AG04449 (cell line): ENCODE results near the gene CPE.

Experiments
- CTCF ChIA-PET: fragments of 350-600 bp; formaldehyde crosslinking; extraction: SDS; loops from one replicate; lab custom pipeline; 2021; ENCODE audit warnings: antibody characterized with exemption; lab: Yijun Ruan, JAX
- POLR2A ChIA-PET: fragments of 400-600, 350-600 bp; formaldehyde crosslinking; extraction: SDS; loops from one replicate; lab custom pipeline; 2020; ENCODE audit warnings: antibody characterized with exemption, inconsistent platforms; lab: Yijun Ruan, JAX
- DNase-seq: peaks from one replicate; pipeline ENCODE4 v3.0.0-alpha.2; 2010; ENCODE audit warnings: low read depth, low spot score
- H3K4me3 ChIP-seq: 2 replicates; pipeline ENCODE4 v1.5.1; 2011; ENCODE audit warnings: low read depth, mild to moderate bottlenecking, control low read depth, low read length
- CTCF ChIP-seq: IDR thresholded peaks from one replicate; pipeline ENCODE4 v1.5.1; 2011; ENCODE audit warnings: mild to moderate bottlenecking, moderate library complexity, low read length, control low read depth, inconsistent platforms; ENCODE audit not compliant: insufficient read depth; ENCODE audit errors: missing control alignments

CPE gene

GRCh38 chr4:165382640-165383039 is 3.8 kb downstream of the CPE start:
- H3K4me3 ChIP-seq: no peak overlapping the region
- CTCF ChIA-PET: no interaction called here
- DNase-seq: no peak
- POLR2A ChIA-PET: no interaction called here
- TF ChIP-seq CTCF: no peak

- ChIA-PET POLR2A (no interaction called here), CTCF (interaction anchor here (1.3 to 2.6 kb wide), 2 partner anchors 29 to 252 kb away, joined by 3 to 8 read pairs; no protein-coding TSS in a partner anchor)
- no peak for TF ChIP-seq CTCF
- H3K4me3 ChIP-seq: no peak overlapping the region
- DNase-seq: no peak
Measured at GRCh38 chr4:165383591-165384073, 4.8 kb downstream of the CPE start.

- CTCF ChIA-PET: interaction anchor here (1.3 to 2.6 kb wide), 2 partner anchors 29 to 253 kb away, joined by 3 to 8 read pairs; no protein-coding TSS in a partner anchor
- POLR2A ChIA-PET: no interaction called here
- no peak for DNase-seq
- H3K4me3 ChIP-seq: no peak overlapping the region
- no peak for TF ChIP-seq CTCF
Measured at GRCh38 chr4:165384186-165384585, 5.4 kb downstream of the CPE start.

GRCh38 chr4:165384598-165384997 is 5.8 kb downstream of the CPE start:
- CTCF ChIA-PET: interaction anchor here (1.3 to 2.6 kb wide), 2 partner anchors 30 to 253 kb away, joined by 3 to 8 read pairs; no protein-coding TSS in a partner anchor
- POLR2A ChIA-PET: no interaction called here
- no peak for DNase-seq
- H3K4me3 ChIP-seq: no peak overlapping the region
- TF ChIP-seq CTCF: no peak

GRCh38 chr4:165385126-165385525 is 6.3 kb downstream of the CPE start:
- no peak overlapping the region for H3K4me3 ChIP-seq
- TF ChIP-seq CTCF: no peak
- no peak for DNase-seq
- CTCF ChIA-PET: interaction anchor here (2.6 kb wide), 1 partner anchor 254 kb away, joined by 8 read pairs; no protein-coding TSS in a partner anchor
- POLR2A ChIA-PET: no interaction called here

- CTCF ChIA-PET: interaction anchor here (0.7 to 2.6 kb wide), 2 partner anchors 201 to 255 kb away, joined by 3 to 8 read pairs; no protein-coding TSS in a partner anchor
- DNase-seq: no peak
- POLR2A ChIA-PET: no interaction called here
- TF ChIP-seq CTCF: no peak
- no peak overlapping the region for H3K4me3 ChIP-seq
Measured at GRCh38 chr4:165386328-165386727, 7.5 kb downstream of the CPE start.
